ENCODE data around the gene CRTAC1. TPM values are rescaled to one million over a fixed set of nuclear protein-coding genes. Genes with fewer than 3 reads are reported as not detected.

The CRTAC1 gene
- total and polyA plus RNA-seq, 10 of the 15 experiments (the other 5 are each of a cell fraction or from before 2014, with no cell fraction given) = 0.10 TPM; not detected in 9

GRCh38 chr10:97928897-97929296, 101.5 kb downstream of the CRTAC1 start:
- H3K4me2 ChIP-seq (ENCODE audit: control insufficient read depth, insufficient read depth) = no peak overlapping the region
- H3K79me2 ChIP-seq (ENCODE audit: control insufficient read depth, insufficient read depth, low read length) = no peaks in the 10 kb centered on the region
- H3K27ac ChIP-seq (ENCODE audit: control insufficient read depth, insufficient read depth) = no peak overlapping the region
- FAIRE-seq = no peak
- ATAC-seq = no peak
- H3K9me3 ChIP-seq (replicated peaks; ENCODE audit: control insufficient read depth, insufficient read depth, low read length) = no peaks in the 10 kb centered on the region
- ChIA-PET POLR2A (no interaction called here), RAD21 (ENCODE audit: unreplicated experiment) (interaction anchor here (0.6 kb wide), 1 partner anchor 62 kb away, joined by 3 read pairs; no protein-coding TSS in a partner anchor), SMC1A (ENCODE audit: uncharacterized antibody, unreplicated experiment) (no interaction called here), CTCF (interaction anchor here (1.5 kb wide), 1 partner anchor 43 kb away, joined by 3 read pairs; no protein-coding TSS in a partner anchor)
- 52% methylated on average over 6 of the region's 6 CpGs for WGBS (ENCODE audit: insufficient coverage, insufficient replicate concordance, low lambda C conversion rate, missing lambda C conversion rate)
- H3K4me3 ChIP-seq = no peak overlapping the region
- in situ Hi-C loops (cut with MboI) = no loop called here
- no peak overlapping the region for H2AFZ ChIP-seq (ENCODE audit: control insufficient read depth, low read depth, low read length)
- no TSS peak for BruUV-seq (replicated peaks)
- no peak for DNase-seq (ENCODE audit: low read depth, low spot score)
- intact Hi-C loops (cut with micrococcal nuclease; ENCODE audit: unreplicated experiment) = no loop called here
- TF ChIP-seq FOXK2 (IDR thresholded peaks at IDR 0.05) (no peak), SIN3A (IDR thresholded peaks at IDR 0.05; ENCODE audit: low read depth, low read length) (no peak), WRNIP1 (IDR thresholded peaks at IDR 0.05; ENCODE audit: borderline replicate concordance, low read depth, low read length) (no peak), SMC3 (IDR thresholded peaks at IDR 0.05; ENCODE audit: borderline replicate concordance, low read length) (no peak), ZNF384 (IDR thresholded peaks at IDR 0.05; ENCODE audit: borderline replicate concordance, low read depth, low read length) (no peak), MEF2A (IDR thresholded peaks at IDR 0.05; ENCODE audit: insufficient read depth, low read depth, low read length) (no peak), MEF2B (IDR thresholded peaks at IDR 0.05; ENCODE audit: partially characterized antibody, poor library complexity, severe bottlenecking) (no peak), SPI1 (IDR thresholded peaks at IDR 0.05; ENCODE audit: borderline replicate concordance, insufficient read depth, low read depth, low read length) (no peak), SREBF2 (IDR thresholded peaks at IDR 0.05; ENCODE audit: low read length) (no peak)
- TF ChIP-seq, protein P1, sequence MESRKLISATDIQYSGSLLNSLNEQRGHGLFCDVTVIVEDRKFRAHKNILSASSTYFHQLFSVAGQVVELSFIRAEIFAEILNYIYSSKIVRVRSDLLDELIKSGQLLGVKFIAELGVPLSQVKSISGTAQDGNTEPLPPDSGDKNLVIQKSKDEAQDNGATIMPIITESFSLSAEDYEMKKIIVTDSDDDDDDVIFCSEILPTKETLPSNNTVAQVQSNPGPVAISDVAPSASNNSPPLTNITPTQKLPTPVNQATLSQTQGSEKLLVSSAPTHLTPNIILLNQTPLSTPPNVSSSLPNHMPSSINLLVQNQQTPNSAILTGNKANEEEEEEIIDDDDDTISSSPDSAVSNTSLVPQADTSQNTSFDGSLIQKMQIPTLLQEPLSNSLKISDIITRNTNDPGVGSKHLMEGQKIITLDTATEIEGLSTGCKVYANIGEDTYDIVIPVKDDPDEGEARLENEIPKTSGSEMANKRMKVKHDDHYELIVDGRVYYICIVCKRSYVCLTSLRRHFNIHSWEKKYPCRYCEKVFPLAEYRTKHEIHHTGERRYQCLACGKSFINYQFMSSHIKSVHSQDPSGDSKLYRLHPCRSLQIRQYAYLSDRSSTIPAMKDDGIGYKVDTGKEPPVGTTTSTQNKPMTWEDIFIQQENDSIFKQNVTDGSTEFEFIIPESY (IDR thresholded peaks at IDR 0.05) = no peak
- TF ChIP-seq, protein P2, sequence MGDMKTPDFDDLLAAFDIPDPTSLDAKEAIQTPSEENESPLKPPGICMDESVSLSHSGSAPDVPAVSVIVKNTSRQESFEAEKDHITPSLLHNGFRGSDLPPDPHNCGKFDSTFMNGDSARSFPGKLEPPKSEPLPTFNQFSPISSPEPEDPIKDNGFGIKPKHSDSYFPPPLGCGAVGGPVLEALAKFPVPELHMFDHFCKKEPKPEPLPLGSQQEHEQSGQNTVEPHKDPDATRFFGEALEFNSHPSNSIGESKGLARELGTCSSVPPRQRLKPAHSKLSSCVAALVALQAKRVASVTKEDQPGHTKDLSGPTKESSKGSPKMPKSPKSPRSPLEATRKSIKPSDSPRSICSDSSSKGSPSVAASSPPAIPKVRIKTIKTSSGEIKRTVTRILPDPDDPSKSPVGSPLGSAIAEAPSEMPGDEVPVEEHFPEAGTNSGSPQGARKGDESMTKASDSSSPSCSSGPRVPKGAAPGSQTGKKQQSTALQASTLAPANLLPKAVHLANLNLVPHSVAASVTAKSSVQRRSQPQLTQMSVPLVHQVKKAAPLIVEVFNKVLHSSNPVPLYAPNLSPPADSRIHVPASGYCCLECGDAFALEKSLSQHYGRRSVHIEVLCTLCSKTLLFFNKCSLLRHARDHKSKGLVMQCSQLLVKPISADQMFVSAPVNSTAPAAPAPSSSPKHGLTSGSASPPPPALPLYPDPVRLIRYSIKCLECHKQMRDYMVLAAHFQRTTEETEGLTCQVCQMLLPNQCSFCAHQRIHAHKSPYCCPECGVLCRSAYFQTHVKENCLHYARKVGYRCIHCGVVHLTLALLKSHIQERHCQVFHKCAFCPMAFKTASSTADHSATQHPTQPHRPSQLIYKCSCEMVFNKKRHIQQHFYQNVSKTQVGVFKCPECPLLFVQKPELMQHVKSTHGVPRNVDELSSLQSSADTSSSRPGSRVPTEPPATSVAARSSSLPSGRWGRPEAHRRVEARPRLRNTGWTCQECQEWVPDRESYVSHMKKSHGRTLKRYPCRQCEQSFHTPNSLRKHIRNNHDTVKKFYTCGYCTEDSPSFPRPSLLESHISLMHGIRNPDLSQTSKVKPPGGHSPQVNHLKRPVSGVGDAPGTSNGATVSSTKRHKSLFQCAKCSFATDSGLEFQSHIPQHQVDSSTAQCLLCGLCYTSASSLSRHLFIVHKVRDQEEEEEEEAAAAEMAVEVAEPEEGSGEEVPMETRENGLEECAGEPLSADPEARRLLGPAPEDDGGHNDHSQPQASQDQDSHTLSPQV (IDR thresholded peaks at IDR 0.05) = no peak
- TF ChIP-seq, protein P3, sequence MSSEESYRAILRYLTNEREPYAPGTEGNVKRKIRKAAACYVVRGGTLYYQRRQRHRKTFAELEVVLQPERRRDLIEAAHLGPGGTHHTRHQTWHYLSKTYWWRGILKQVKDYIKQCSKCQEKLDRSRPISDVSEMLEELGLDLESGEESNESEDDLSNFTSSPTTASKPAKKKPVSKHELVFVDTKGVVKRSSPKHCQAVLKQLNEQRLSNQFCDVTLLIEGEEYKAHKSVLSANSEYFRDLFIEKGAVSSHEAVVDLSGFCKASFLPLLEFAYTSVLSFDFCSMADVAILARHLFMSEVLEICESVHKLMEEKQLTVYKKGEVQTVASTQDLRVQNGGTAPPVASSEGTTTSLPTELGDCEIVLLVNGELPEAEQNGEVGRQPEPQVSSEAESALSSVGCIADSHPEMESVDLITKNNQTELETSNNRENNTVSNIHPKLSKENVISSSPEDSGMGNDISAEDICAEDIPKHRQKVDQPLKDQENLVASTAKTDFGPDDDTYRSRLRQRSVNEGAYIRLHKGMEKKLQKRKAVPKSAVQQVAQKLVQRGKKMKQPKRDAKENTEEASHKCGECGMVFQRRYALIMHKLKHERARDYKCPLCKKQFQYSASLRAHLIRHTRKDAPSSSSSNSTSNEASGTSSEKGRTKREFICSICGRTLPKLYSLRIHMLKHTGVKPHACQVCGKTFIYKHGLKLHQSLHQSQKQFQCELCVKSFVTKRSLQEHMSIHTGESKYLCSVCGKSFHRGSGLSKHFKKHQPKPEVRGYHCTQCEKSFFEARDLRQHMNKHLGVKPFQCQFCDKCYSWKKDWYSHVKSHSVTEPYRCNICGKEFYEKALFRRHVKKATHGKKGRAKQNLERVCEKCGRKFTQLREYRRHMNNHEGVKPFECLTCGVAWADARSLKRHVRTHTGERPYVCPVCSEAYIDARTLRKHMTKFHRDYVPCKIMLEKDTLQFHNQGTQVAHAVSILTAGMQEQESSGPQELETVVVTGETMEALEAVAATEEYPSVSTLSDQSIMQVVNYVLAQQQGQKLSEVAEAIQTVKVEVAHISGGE (CRISPR knock-in tag; IDR thresholded peaks at IDR 0.05) = no peak
- peaks cover 0 to 6% of the 10 kb centered on the region in 2 experiments; a peak in 3 of 4 replicates for H3K27me3 ChIP-seq (replicated peaks in 1 of 2; ENCODE audit: control insufficient read depth in 2 of 2, insufficient read depth in 2 of 2, low read length in 1 of 2)
- no peaks in the 10 kb centered on the region for H3K4me1 ChIP-seq (ENCODE audit: control insufficient read depth, insufficient read depth, low read length)
- H4K20me1 ChIP-seq (ENCODE audit: control insufficient read depth, insufficient read depth) = no peaks in the 10 kb centered on the region
- no peaks in the 10 kb centered on the region for H3K36me3 ChIP-seq (ENCODE audit: control insufficient read depth in 2 of 2, insufficient read depth in 2 of 2, low read length in 1 of 2)
- no peak overlapping the region for H3K9ac ChIP-seq (ENCODE audit: control insufficient read depth, insufficient read depth, low read length)

Measured in GM12878 (cell line).